ENCODE measurements around the gene FBXO31.
"Not testable (repeated sequence)": the region's sequence is repeated elsewhere in the genome, so short reads cannot be mapped to it uniquely, and the experiment has no call there.

Gene FBXO31

GRCh38 chr16:87384162-87384874, 742 bp upstream of the FBXO31 start:
- peak; percentile 66 for DNase-seq

GRCh38 chr16:87382023-87382785, 1.4 kb downstream of the FBXO31 start:
- no peak for DNase-seq

DNA sequence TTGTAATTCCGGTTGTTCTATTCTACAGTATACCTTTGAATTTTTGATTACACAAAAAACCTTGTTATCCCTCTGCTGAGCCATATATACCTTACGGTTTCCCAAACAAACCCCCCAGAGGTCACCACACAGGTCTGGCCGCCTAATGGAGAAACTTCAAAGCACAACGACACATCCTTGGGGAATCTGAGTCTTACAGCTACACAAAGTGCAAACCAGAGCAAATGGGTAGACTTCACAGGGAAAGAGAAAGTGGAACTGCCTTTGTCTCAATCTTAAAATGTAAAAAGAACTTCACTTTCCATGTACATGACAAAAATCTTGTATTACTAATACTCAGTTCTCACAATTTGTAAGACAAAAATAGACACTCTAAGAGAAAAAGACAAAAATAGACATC, 2.7 kb downstream of the FBXO31 start:
- no peak for DNase-seq

GRCh38 chr16:87380403-87380802, 3.2 kb downstream of the FBXO31 start:
- no peak for DNase-seq

GRCh38 chr16:87379312-87379752, 4.2 kb downstream of the FBXO31 start:
- not testable (repeated sequence) for DNase-seq

- no peak for DNase-seq
Observed at GRCh38 chr16:87376660-87377059, 6.9 kb downstream of the FBXO31 start.

DNA sequence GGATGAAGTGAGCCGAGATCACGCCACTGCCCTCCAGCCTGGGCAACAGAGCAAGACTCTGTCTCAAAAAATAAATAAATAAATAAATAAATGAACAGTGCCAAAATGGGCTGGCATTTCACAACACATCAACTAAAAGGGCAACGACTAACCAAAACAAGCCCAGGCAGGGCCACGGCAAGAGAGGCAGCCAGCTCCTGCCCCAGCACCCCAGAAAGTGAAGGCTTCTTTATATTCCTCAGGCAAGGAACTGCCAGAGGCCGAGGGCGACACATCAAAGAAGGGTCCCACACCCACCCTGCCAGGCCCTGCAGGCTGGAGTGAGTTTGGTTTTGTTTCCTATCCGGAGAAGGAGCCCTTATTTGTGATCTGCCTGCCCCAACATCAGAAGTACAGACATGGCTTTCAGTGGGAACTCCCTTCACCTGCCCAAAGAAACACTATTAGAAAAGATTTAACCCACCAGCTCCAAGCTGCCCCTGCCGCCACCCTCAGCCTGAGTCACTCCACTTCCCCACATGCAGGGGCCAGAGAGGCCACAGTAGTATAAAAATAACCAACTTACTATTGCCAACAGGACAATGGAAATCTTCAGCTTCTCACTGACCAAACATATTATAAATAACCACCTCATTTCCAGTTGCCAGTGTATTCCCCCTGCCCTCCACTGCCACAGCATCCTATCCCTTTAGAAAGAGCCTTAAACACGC, 8.0 kb downstream of the FBXO31 start:
- no peak for DNase-seq

DNA sequence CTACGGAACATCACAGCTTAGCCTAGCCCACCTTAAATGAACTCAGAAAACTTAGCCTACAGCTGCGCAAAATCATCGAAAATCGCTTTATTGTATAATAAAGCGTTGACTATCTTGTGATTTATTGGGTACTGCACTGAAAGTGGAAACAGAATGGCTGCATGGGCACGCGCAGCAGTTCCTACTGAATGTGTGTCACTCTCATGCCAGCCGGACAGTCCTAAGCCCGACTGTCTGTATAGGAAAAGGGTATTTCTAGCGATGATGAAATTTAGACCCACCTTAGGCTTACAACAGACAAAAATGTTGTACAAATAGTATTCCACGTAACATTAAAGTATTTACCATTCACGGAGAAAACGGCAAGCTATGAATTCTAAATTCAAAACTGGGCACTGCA, 9.3 kb downstream of the FBXO31 start:
- no peak for DNase-seq

- no peak for DNase-seq
Observed at GRCh38 chr16:87372305-87372704, 11.3 kb downstream of the FBXO31 start.

DNA sequence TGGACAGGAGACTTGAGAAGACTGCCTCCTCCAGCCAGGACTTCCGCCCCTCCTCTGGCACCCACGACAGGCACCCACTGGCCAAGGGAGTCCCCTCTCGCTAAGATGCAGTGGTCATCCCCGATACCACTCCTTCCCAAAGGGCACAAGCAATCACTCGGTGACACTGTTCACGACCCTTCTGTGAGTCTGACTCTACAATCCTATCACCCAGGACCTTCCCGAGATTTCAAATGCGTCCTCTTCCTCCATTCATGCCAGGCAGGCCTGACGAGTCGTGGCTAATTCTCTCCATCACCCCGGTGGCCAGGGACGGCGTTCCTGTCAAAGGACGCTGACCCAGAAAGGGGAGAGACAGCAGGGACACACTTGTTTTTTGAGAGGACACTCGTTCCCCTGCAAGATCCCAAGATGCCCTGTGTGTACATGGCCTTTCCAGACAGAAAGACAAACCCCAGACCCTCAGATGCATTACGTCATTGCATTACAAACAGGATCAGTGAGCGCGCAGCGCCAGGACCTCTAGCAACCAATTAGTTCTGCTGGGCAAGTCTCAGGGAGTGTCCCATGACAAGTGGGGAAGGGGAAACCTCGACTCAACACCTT, 12.2 kb downstream of the FBXO31 start:
- no peak for DNase-seq

DNA sequence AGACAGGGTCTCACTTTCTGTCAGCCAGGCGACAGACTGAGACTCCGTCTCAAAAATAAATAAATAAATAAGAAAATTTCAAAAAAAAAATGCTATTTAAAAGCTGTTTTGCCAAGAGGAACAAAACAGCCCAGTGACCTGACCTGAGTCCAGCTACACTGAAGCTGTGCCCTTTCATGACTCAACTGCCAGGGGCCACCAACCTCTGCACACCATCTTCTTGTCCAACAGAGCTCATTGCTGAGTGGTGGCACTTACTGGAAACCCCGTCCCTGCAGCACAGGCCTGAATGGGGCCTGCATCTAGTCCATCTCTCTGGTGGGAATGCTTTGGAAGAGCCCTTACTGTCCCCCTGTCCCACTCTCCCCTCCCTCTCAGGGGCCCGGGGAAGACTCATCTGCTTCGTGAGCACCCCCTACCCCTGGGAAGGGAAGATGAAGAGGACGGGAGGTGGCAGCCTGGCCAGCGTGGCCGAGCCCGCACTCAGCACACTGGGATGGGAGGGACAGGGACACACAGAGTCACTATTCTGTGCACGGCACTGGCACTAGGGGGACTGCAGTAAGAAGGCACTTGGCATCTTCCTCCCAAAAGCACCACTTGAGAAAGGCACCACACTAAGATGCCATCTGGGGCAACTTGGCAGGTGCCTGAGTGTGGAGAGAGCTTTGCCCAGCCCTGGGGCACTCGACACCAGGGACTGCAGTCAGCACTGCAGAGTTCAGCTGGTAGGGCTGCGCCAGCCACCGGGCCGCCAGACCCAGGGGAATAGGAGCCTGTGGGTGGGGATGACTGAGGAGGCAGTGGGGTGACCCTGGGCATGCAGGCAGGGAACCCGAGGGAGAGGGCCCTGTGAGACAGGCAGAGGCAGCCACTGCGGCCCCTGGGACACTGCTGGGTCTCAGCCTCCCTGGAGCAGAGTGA, 13.5 kb downstream of the FBXO31 start:
- DNase-seq: no peak

- no peak for DNase-seq
Observed at GRCh38 chr16:87369117-87369765, 14.3 kb downstream of the FBXO31 start.

DNA sequence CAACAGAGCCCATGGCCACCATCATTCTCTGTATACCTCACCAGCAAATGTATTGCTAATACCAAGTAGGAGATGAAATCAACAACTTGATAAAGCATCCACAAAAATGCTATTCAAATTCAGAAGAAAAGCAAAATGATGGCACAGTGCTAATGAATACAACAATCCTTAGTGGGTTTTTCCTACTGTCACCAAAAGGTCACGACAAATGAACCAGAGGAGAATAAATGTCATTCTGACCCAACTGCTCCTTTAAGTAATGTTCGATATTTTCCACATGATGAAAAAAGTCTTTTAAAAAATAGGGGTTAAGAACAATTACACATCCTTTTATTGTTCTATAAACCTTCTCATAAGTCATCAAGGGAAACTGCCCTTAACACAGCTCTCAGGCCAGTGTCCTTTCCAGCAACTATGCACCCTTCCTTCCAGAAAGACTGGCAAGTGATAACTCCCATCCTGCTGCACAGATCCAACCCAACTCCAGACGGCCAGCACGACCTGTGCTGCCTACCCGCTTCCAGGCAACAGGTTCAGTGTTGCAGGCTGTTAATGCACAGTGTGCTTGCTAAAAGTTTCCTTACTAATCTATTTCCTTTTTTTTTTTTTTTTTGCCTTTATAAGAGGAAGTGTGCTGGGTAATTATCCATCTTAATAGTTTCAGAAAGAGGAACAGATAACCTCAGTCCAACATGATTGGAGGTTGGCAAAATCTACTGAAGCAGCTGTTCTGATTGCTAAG, 15.4 kb downstream of the FBXO31 start:
- DNase-seq: no peak

DNA sequence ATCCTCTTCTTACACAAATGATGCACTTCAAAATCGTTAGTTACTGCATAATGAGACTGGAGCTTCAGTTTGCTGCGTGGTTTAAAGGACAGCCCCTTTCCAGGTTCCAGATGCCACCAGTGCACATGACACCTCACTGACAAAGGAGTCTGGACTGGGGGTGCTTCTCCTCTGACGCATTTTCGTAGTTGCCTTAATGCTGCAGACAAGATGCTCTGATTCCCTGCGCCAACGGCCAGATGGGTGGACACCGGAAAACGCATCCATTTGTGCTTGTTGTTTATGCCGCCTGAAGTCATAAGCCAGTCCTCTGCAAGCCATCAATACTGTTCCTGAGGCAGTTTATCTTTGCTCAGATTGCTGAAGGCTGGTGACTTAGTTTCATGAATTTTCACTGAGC, 16.0 kb downstream of the FBXO31 start:
- DNase-seq: no peak

- DNase-seq: no peak
Observed at GRCh38 chr16:87366930-87367329, 16.6 kb downstream of the FBXO31 start.

DNA sequence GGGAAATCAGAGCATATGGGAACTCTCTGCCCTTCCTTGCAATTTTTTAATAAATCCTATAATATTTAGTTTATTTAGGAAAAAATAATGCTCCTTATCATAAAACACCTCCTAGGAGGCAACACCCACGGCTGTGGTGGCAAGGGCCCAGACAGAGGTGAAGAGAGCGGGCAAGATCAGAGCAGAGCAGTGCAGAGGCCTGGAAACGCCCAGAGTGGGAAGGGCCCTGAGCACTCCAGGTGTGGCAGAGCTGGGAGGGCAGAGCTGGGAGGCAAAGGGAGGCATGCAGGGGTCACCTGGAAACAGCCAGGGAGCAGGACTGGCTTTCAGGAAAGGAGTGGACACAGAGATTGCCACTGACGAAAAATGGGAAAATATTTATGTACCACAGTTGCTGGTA, 17.3 kb downstream of the FBXO31 start:
- no peak for DNase-seq

DNA sequence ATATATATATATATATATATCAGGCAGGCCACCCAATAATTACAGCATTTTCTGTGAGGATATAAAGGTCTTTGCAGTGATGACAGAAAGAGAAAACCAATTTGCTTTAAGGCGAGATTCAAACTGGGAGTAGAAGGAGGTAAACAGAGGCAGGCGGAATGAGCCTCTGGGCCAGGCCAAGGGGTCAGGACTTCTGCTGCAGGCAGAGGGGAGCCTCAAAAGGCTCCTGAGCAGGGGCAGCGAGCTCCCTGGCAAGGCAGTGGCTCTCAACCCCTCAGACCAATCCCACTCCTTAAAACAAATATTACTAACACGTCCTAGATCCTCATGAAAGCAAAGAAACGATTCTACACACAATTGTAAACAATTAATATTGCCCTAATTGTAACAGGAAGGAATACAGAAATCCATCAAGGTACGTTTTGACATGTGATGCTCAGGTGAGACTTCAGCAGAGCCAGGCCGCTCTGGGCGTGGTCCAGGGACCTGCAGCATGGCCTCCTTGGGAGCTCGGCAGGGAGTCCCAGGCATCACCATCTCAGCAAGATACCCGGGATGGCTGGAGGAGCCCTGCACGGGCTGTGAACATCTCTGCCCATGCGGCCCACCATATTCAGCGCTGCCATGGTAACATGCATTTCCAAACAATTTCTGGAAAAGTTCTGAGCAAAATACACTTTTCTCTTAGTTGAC, 18.4 kb downstream of the FBXO31 start:
- DNase-seq: no peak

DNA sequence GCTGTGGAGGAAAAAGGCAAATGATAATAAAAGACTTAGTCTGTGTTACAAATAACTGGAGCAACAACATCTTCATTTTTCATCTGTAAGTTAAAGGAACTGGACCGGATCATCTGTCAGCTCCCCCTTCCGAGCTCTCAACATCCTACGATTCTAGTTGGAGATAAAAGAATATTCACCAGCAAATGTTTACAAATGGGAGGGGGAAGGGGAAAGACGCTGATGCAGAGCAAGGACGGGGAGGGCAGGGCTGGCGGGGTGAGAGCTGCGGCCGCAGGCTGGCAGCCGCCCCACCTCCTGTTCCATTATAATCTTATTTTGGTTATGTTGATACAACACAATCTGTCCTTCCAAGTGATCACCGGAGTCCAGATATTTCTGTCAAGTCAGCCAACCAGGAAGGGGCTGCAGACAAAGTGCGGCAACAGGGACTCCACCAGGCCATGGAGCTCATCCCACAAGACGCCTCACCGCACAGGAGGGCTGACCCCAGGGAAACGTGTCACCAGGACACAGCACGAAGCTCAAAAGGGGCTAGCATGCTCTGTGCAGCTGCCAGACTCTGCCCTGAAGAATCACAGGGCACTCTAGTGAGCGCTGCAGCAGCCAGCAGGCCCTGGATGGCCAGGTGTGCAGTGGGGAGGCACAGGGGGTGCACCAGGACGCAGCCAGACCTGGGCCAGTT, 19.7 kb downstream of the FBXO31 start:
- DNase-seq: no peak

DNA sequence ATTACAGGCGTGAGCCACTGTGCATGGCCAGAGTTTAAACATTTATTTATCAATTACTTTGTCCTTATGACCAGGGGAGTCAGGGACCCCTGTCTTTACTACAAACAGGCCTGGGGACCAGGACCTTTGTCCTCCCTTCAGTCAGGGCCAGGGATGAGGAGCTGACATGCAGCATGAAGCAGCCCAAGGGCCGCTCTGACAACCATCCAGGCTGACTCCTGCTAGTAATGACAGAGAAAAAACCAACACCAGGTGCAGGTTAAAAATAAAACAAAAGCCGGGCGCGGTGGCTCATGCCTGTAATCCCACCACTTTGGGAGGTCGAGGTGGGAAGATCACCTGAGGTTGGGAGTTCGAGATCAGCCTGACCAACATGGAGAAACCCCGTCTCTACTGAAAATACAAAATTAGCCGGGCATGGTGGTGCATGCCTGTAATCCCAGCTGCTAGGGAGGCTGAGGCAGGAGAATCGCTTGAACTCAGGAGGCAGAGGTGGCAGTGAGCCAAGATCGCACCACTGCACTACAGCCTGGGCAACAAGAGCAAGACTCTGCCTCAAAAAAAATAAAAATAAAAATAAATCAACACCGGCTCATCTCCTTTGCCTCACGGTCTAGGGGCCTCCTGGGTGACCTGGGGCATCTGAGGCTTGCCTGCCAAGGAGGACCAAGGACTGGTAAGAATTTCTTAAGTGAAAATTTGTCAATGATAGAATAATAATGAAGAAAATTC, 20.6 kb downstream of the FBXO31 start:
- DNase-seq: not testable (repeated sequence)

Data from stimulated activated CD4-positive, alpha-beta T cell treated with anti-CD3 and anti-CD28 coated beads, Interleukin-15, amount 100 ng/mL, for 24 hours (primary cell).